ENCODE results near the gene ATP2A2. TPM values are rescaled to one million over a fixed set of nuclear protein-coding genes. Genes with fewer than 3 reads are reported as not detected.
"Not testable (repeated sequence)": the region's sequence is repeated elsewhere in the genome, so short reads cannot be mapped to it uniquely, and the experiment has no call there.

Gene ATP2A2
- total and polyA plus RNA-seq, 5 donors from 2014 or later: 3.3 to 119 (median 4.9) TPM

DNA sequence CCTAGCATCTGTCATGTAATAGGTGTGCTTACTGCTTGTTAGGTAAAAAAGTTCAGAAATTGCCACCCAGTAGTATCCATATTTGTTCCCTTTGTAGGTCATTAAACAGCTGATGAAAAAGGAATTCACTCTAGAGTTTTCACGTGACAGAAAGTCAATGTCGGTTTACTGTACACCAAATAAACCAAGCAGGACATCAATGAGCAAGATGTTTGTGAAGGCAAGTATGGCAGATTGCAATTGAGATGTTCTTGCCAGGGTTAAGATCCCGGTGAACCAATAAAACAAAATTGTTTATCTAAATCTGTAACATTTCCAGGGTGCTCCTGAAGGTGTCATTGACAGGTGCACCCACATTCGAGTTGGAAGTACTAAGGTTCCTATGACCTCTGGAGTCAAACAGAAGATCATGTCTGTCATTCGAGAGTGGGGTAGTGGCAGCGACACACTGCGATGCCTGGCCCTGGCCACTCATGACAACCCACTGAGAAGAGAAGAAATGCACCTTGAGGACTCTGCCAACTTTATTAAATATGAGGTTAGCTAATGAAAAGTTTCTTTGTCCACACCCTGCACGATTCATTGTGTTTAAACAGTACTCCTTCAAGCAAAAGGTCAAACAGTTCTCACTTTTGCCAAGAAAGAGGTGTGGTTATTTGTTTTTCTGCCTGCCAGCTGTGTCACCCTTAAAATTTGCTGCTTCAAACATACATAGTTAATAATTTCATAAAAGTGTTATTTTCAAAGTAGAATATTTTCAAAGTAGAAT, 58.3 kb downstream of the ATP2A2 start:
- Histone ChIP-seq H3K4me3 (ENCODE audit: low read depth, low read length) (no peak overlapping the region), H3K27me3 (ENCODE audit: control insufficient read depth, insufficient read depth, low read length) (no peaks in the 10 kb centered on the region), H3K36me3 (ENCODE audit: control insufficient read depth, insufficient read depth, low read length) (peaks cover 98% of the 10 kb centered on the region), H3K27ac (ENCODE audit: insufficient read depth, low read length, poor library complexity, severe bottlenecking) (no peak overlapping the region), H3K9me3 (ENCODE audit: control insufficient read depth in 2 of 2, low read length in 2 of 2) (no peaks in the 10 kb centered on the region), H3K4me1 (ENCODE audit: control insufficient read depth, insufficient read depth, low read length, poor library complexity, severe bottlenecking) (no peaks in the 10 kb centered on the region)
- Mint-ChIP-seq H3K27ac (peak overlapping the region in 2 of 3 donors; percentile 9 to 70), H3K36me3 (peaks cover 62% of the 10 kb centered on the region), H3K4me3 (no peak overlapping the region), H3K4me1 (peaks cover 0 to 6% (median 5%) of the 10 kb centered on the region in 4 donors), H3K27me3 (no peaks in the 10 kb centered on the region), H3K9me3 (no peaks in the 10 kb centered on the region)
- no peak for ATAC-seq (ENCODE audit: low read depth in 2 of 2)
- DNase-seq: no peak

DNA sequence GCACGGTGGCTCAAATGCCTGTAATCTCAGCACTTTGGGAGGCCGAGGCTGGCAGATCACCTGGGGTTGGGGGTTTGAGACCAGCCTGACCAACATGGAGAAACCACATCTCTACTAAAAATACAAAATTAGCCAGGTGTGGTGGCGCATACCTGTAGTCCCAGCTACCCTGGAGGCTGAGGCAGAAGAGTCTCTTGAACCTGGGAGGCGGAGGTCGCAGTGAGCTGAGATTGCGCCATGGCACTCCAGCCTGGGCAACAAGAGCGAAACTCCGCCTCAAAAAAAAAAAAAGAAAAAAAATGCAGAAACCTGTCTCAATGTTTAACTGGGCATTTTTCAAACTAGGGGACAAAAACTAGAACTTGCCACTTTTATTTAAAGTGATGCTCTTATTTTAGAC, 59.2 kb downstream of the ATP2A2 start:
- H3K4me1 ChIP-seq (ENCODE audit: control insufficient read depth, insufficient read depth, low read length, poor library complexity, severe bottlenecking); H3K27me3 ChIP-seq (ENCODE audit: control insufficient read depth, insufficient read depth, low read length); H3K4me1 Mint-ChIP-seq; DNase-seq; H3K4me3 ChIP-seq (ENCODE audit: low read depth, low read length); H3K27ac ChIP-seq (ENCODE audit: insufficient read depth, low read length, poor library complexity, severe bottlenecking); H3K27ac Mint-ChIP-seq; H3K27me3 Mint-ChIP-seq; H3K9me3 Mint-ChIP-seq; H3K9me3 ChIP-seq (ENCODE audit: control insufficient read depth in 2 of 2, low read length in 2 of 2); ATAC-seq (ENCODE audit: low read depth in 2 of 2); H3K4me3 Mint-ChIP-seq: not testable (repeated sequence)
- H3K36me3 ChIP-seq (ENCODE audit: control insufficient read depth, insufficient read depth, low read length): peaks cover 99% of the 10 kb centered on the region
- peaks cover 68% of the 10 kb centered on the region for H3K36me3 Mint-ChIP-seq

DNA sequence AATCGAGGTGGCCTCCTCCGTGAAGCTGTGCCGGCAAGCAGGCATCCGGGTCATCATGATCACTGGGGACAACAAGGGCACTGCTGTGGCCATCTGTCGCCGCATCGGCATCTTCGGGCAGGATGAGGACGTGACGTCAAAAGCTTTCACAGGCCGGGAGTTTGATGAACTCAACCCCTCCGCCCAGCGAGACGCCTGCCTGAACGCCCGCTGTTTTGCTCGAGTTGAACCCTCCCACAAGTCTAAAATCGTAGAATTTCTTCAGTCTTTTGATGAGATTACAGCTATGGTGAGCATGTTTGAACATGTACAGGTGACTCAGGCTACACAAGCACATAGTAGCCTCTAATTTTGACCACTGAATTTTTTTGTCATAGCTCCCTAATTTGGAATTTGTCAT, 59.7 kb downstream of the ATP2A2 start:
- H3K27ac Mint-ChIP-seq: no peak overlapping the region
- Histone ChIP-seq H3K9me3 (ENCODE audit: control insufficient read depth in 2 of 2, low read length in 2 of 2) (no peaks in the 10 kb centered on the region), H3K36me3 (ENCODE audit: control insufficient read depth, insufficient read depth, low read length) (peaks cover 99% of the 10 kb centered on the region), H3K27me3 (ENCODE audit: control insufficient read depth, insufficient read depth, low read length) (no peaks in the 10 kb centered on the region), H3K4me1 (ENCODE audit: control insufficient read depth, insufficient read depth, low read length, poor library complexity, severe bottlenecking) (no peaks in the 10 kb centered on the region), H3K4me3 (ENCODE audit: low read depth, low read length) (no peak overlapping the region), H3K27ac (ENCODE audit: insufficient read depth, low read length, poor library complexity, severe bottlenecking) (no peak overlapping the region)
- peaks cover 64% of the 10 kb centered on the region for H3K36me3 Mint-ChIP-seq
- no peak overlapping the region for H3K4me3 Mint-ChIP-seq
- no peaks in the 10 kb centered on the region for H3K9me3 Mint-ChIP-seq
- ATAC-seq (ENCODE audit: low read depth in 2 of 2) (no peak), DNase-seq (no peak)
- peaks cover 0 to 6% (median 5%) of the 10 kb centered on the region in 4 donors for H3K4me1 Mint-ChIP-seq
- H3K27me3 Mint-ChIP-seq: no peaks in the 10 kb centered on the region

DNA sequence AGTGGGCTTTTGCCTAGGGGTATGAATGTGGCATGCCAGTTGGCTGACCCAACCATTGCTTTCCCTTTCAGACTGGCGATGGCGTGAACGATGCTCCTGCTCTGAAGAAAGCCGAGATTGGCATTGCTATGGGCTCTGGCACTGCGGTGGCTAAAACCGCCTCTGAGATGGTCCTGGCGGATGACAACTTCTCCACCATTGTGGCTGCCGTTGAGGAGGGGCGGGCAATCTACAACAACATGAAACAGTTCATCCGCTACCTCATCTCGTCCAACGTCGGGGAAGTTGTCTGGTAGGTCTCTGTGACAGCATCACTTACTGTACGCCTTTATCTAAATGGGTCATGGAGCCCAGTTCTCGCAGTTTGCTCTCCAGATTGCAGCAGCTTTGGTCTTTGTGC, 61.1 kb downstream of the ATP2A2 start:
- Histone ChIP-seq H3K9me3 (ENCODE audit: control insufficient read depth in 2 of 2, low read length in 2 of 2) (no peaks in the 10 kb centered on the region), H3K4me1 (ENCODE audit: control insufficient read depth, insufficient read depth, low read length, poor library complexity, severe bottlenecking) (no peaks in the 10 kb centered on the region), H3K27me3 (ENCODE audit: control insufficient read depth, insufficient read depth, low read length) (no peaks in the 10 kb centered on the region), H3K27ac (ENCODE audit: insufficient read depth, low read length, poor library complexity, severe bottlenecking) (no peak overlapping the region), H3K36me3 (ENCODE audit: control insufficient read depth, insufficient read depth, low read length) (peaks cover 96% of the 10 kb centered on the region), H3K4me3 (ENCODE audit: low read depth, low read length) (no peak overlapping the region)
- H3K27me3 Mint-ChIP-seq: no peaks in the 10 kb centered on the region
- ATAC-seq (ENCODE audit: low read depth in 2 of 2): no peak
- peaks cover 0 to 8% (median 5%) of the 10 kb centered on the region in 4 donors for H3K4me1 Mint-ChIP-seq
- no peaks in the 10 kb centered on the region for H3K9me3 Mint-ChIP-seq
- H3K27ac Mint-ChIP-seq: no peak overlapping the region
- DNase-seq: no peak
- H3K4me3 Mint-ChIP-seq: no peak overlapping the region
- peaks cover 57% of the 10 kb centered on the region for H3K36me3 Mint-ChIP-seq

DNA sequence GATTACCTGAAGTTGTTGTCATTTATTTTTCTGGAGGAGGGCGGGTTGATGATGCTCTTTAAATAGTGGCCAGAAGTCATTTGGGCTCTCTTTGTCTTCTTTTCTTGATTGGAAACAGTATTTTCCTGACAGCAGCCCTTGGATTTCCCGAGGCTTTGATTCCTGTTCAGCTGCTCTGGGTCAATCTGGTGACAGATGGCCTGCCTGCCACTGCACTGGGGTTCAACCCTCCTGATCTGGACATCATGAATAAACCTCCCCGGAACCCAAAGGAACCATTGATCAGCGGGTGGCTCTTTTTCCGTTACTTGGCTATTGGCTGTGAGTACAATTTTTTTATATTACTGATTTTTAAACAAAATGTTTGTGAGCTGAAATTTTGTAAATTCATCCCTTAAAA, 62.1 kb downstream of the ATP2A2 start:
- Mint-ChIP-seq H3K4me1 (peaks cover 0 to 8% (median 6%) of the 10 kb centered on the region in 4 donors), H3K27me3 (no peaks in the 10 kb centered on the region), H3K4me3 (no peak overlapping the region), H3K27ac (no peak overlapping the region), H3K36me3 (peaks cover 55% of the 10 kb centered on the region), H3K9me3 (no peaks in the 10 kb centered on the region)
- Histone ChIP-seq H3K36me3 (ENCODE audit: control insufficient read depth, insufficient read depth, low read length) (peaks cover 95% of the 10 kb centered on the region), H3K27me3 (ENCODE audit: control insufficient read depth, insufficient read depth, low read length) (no peaks in the 10 kb centered on the region), H3K9me3 (ENCODE audit: control insufficient read depth in 2 of 2, low read length in 2 of 2) (no peaks in the 10 kb centered on the region), H3K4me3 (ENCODE audit: low read depth, low read length) (no peak overlapping the region), H3K27ac (ENCODE audit: insufficient read depth, low read length, poor library complexity, severe bottlenecking) (no peak overlapping the region), H3K4me1 (ENCODE audit: control insufficient read depth, insufficient read depth, low read length, poor library complexity, severe bottlenecking) (no peaks in the 10 kb centered on the region)
- no peak for ATAC-seq (ENCODE audit: low read depth in 2 of 2)
- no peak for DNase-seq

DNA sequence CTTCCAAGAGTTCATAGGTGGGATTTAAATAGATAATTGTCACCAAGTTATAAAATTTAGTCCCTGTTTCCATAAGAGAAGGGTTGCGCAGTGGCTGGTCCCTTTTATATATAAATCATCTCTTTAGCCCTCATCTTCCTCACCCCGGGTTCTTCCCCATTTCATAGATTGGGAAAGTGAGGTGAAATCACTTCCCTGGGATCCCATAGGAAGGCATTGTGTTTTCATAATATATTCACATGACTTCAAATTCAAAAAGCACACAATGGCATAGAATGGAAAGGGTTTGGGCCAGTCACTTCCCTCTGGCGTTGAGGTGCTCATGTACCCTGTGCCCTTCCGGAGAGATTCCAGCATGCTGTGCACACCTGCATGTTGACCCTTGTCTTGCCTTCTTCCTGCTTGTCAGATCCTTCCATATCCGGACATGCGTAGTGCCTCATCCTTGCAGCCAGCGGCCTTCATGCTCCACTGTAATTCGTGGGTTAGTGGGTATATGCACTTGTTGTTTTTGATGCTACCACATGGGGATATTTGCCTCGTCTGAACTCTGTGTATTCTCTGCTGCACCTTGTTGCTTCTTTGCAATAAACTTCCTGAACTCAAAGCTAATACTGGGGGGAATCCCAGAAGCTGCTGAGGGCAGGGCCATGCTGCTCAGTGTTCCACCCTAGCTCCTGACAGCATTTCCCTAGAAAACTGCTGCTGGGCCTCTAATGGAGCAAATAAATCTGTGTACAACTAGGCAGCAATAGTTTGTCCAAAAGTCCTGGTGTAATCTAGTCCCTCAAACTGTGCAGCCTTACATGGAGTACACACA, 62.9 kb downstream of the ATP2A2 start:
- Histone ChIP-seq H3K27me3 (ENCODE audit: control insufficient read depth, insufficient read depth, low read length) (no peaks in the 10 kb centered on the region), H3K9me3 (ENCODE audit: control insufficient read depth in 2 of 2, low read length in 2 of 2) (no peaks in the 10 kb centered on the region), H3K36me3 (ENCODE audit: control insufficient read depth, insufficient read depth, low read length) (peaks cover 92% of the 10 kb centered on the region), H3K27ac (ENCODE audit: insufficient read depth, low read length, poor library complexity, severe bottlenecking) (no peak overlapping the region), H3K4me3 (ENCODE audit: low read depth, low read length) (no peak overlapping the region), H3K4me1 (ENCODE audit: control insufficient read depth, insufficient read depth, low read length, poor library complexity, severe bottlenecking) (peaks cover 5% of the 10 kb centered on the region)
- Mint-ChIP-seq H3K36me3 (peaks cover 50% of the 10 kb centered on the region), H3K4me1 (peaks cover under 1 to 8% (median 4%) of the 10 kb centered on the region in 4 donors), H3K9me3 (no peaks in the 10 kb centered on the region), H3K4me3 (no peak overlapping the region), H3K27me3 (no peaks in the 10 kb centered on the region), H3K27ac (no peak overlapping the region)
- no peak for ATAC-seq (ENCODE audit: low read depth in 2 of 2)
- no peak for DNase-seq

DNA sequence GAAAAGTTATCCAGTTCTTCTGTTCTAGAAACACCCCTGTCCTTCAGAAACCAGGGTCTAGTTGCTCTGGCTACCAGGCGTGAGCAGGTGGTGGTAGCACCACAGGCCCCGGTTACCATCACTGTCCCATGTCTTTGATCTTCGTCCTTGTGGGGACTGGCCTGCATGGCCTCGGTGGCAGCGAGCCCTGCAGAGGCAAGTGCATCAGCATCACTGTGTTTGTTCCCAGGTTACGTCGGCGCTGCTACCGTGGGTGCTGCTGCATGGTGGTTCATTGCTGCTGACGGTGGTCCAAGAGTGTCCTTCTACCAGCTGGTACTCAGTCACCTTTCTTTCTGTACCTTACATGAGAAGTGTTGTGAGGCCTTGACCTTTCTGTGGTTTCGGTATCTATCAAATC, 63.6 kb downstream of the ATP2A2 start:
- Mint-ChIP-seq H3K9me3 (no peaks in the 10 kb centered on the region), H3K4me1 (peaks cover 3 to 16% (median 7%) of the 10 kb centered on the region in 4 donors), H3K27me3 (no peaks in the 10 kb centered on the region), H3K27ac (peak overlapping the region in 2 of 3 donors; percentile 20 to 26), H3K36me3 (peaks cover 44% of the 10 kb centered on the region), H3K4me3 (no peak overlapping the region)
- DNase-seq (no peak), ATAC-seq (ENCODE audit: low read depth in 2 of 2) (no peak)
- Histone ChIP-seq H3K27me3 (ENCODE audit: control insufficient read depth, insufficient read depth, low read length) (no peaks in the 10 kb centered on the region), H3K4me3 (ENCODE audit: low read depth, low read length) (no peak overlapping the region), H3K9me3 (ENCODE audit: control insufficient read depth in 2 of 2, low read length in 2 of 2) (no peaks in the 10 kb centered on the region), H3K36me3 (ENCODE audit: control insufficient read depth, insufficient read depth, low read length) (peaks cover 85% of the 10 kb centered on the region), H3K27ac (ENCODE audit: insufficient read depth, low read length, poor library complexity, severe bottlenecking) (no peak overlapping the region), H3K4me1 (ENCODE audit: control insufficient read depth, insufficient read depth, low read length, poor library complexity, severe bottlenecking) (peaks cover 12% of the 10 kb centered on the region)

Data from CD4-positive, CD25-positive, alpha-beta regulatory T cell (primary cell).